Right ventricle myocardium inferior (tissue), 1 donor: ENCODE results near the gene DNAAF3. TPM values are rescaled to one million over a fixed set of nuclear protein-coding genes. Genes with fewer than 3 reads are reported as not detected.

ENCODE experiments used
- ATAC-seq: fragments of 200-7000 bp; cut with Tn5 transposase; one replicate; pipeline ENCODE4 v1.9.1; 2020; ENCODE audit warnings: mild to moderate bottlenecking, moderate library complexity
- DNase-seq: peaks from one replicate; pipeline ENCODE4 v3.0.0; 2021; ENCODE audit errors: missing footprints
- intact Hi-C: fragments of 100-400 bp; cut with DNase I; formaldehyde crosslinking; loops from one replicate; pipeline ENCODE4 v1.11.0; 2022
- microRNA-seq: library from miRNA; unstranded; fragments of <30 nt; microRNA quantifications from one replicate; pipeline ENCODE4 v1.2.0, GENCODE V29; 2020
- total RNA-seq: library from RNA; stranded (reverse); fragmentation: NEBNext Ultra II Directional; extraction: Animal tissue kit (Norgen Biotek cat#: 25700); gene quantifications from one replicate; pipeline ENCODE4 v1.2.1, GENCODE V29; 2021
- donor health status: DM: no; HTN: yes; CAD: no; lungs with severe emphysema.

Gene DNAAF3
- total RNA-seq, 1 donor from 2014 or later = 0.73 TPM

DNA sequence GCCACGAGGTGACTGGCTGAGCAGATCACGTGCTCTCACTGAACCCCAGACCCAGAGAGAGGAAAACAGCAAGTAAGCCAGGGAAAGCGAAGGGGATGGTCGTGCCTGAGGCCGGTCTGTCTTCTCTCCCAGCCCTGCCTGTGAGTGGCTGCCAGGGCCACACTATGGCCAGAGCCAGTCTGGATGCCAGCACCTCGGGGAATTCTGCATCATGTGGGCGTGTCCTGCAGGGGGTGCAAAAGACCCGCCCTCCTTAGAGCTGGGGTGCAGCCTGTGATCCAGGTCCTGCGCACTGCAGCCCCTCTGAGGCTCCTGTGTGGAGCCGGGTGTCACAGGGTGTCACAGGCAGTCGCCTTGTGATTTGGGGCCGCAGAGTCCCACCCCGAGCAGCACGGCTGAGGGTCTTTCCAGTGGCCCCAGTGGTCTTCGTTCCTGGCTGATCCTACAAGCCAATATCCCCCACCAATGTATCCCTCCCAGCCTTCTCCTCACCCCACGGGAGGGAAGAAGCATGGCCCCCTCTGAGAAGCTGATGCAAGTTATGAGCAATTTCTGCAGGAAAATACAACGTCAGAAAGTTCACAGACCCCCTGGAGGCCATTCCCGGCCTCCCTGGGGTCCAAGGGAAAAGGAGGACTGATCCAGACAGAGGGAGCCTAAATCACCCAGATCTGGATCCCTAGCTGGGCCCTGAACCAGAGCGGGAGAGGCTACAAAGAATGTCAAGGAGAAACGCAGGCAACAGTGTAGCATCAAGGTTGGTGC, 56.7 kb downstream of the DNAAF3 start:
- no peak for DNase-seq
- intact Hi-C loops = no loop called here
- no peak for ATAC-seq

Small RNAs within 50 kb of the gene (microRNA-seq; reads per million reads assigned to microRNA genes)
- not detected for gene MIR7975

Other genes with a start within 250 kb of the DNAAF3 start
- not detected for gene NLRP7, start 219.1 kb downstream of the DNAAF3 start, total RNA-seq
- gene NLRP2, start 200.2 kb downstream of the DNAAF3 start, total RNA-seq = 0.89 TPM
- gene GP6, start 128.3 kb downstream of the DNAAF3 start, total RNA-seq = 0.49 TPM
- gene RDH13, start 103.5 kb downstream of the DNAAF3 start, total RNA-seq = 47.8 TPM
- 1.9 TPM for gene EPS8L1, start 90.7 kb downstream of the DNAAF3 start, total RNA-seq
- 140 TPM for gene PPP1R12C, start 49.0 kb downstream of the DNAAF3 start, total RNA-seq
- gene TNNT1, start 17.4 kb downstream of the DNAAF3 start, total RNA-seq = 66.0 TPM
- 4,708 TPM for gene TNNI3, start 8.9 kb downstream of the DNAAF3 start, total RNA-seq
- gene SYT5, start 13.7 kb upstream of the DNAAF3 start, total RNA-seq = not detected
- gene PTPRH, start 42.9 kb upstream of the DNAAF3 start, total RNA-seq = 0.87 TPM
- 1.6 TPM for gene TMEM86B, start 62.1 kb upstream of the DNAAF3 start, total RNA-seq
- gene PPP6R1, start 92.4 kb upstream of the DNAAF3 start, total RNA-seq = 39.5 TPM
- gene HSPBP1, start 113.5 kb upstream of the DNAAF3 start, total RNA-seq = 30.2 TPM
- 2.4 TPM for gene BRSK1, start 117.4 kb upstream of the DNAAF3 start, total RNA-seq
- gene TMEM150B, start 158.7 kb upstream of the DNAAF3 start, total RNA-seq = 1.2 TPM
- gene KMT5C, start 173.3 kb upstream of the DNAAF3 start, total RNA-seq = 6.2 TPM
- not detected for gene COX6B2, start 188.1 kb upstream of the DNAAF3 start, total RNA-seq
- gene GARIN5B, start 196.6 kb upstream of the DNAAF3 start, total RNA-seq = not detected
- gene IL11, start 203.8 kb upstream of the DNAAF3 start, total RNA-seq = not detected
- not detected for gene TMEM190, start 210.2 kb upstream of the DNAAF3 start, total RNA-seq
- 0.24 TPM for gene TMEM238, start 217.7 kb upstream of the DNAAF3 start, total RNA-seq
- 664 TPM for gene RPL28, start 219.3 kb upstream of the DNAAF3 start, total RNA-seq
- 31.2 TPM for gene UBE2S, start 241.2 kb upstream of the DNAAF3 start, total RNA-seq